GM19324 (cell line): ENCODE data around the gene PPP2R5A.
"Not testable (repeated sequence)": the region's sequence is repeated elsewhere in the genome, so short reads cannot be mapped to it uniquely, and the experiment has no call there.

Experiments
- ATAC-seq: cut with Tn5 transposase; IDR thresholded peaks from one replicate; pipeline ENCODE4 v1.9.1; 2021; ENCODE audit warnings: mild to moderate bottlenecking, moderate library complexity; ENCODE audit not compliant: unreplicated experiment, low FRiP score

Gene PPP2R5A

GRCh38 chr1:212267017-212267416 is 18.2 kb upstream of the PPP2R5A start:
- ATAC-seq, result no peak

DNA sequence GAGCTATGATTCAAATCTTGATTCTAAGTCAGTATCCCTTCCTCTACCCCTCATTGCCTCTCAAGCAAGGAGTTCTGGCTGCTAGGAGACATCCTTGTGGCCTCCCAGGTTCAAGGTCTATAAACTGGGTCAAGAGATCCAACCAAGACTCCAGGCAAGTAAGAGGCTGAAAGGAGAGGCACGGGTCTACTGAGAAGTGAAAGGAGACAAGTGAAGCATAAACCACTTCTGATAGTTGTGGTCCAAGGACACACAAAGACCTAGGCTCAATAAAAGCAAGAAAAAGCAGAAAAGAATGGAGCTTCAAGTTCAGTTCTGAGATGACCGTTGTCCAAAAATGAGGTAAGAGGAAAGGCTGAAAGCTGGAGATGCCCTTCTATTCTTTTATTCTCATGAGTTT is 17.8 kb upstream of the PPP2R5A start:
- no peak for ATAC-seq

DNA sequence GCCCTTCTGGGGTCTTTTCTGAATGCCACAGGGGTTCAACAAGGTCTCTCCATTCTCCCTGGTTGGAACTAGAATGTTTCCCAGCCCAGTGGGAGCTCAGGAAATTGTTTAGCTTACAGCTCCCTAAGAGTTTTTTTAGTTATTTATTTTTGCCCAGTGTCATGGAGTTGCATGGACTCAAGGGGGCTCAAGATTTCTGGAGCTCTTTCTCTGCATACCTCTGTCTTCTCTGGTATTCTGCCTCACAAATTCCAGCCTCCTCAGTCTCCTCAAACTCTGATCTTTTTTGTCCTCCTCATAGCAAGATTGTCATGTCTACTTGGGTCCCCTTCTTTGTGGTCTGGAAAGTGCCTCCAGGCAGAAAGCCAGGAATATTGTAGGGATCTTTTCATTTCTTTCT is 15.9 kb upstream of the PPP2R5A start:
- no peak for ATAC-seq

DNA sequence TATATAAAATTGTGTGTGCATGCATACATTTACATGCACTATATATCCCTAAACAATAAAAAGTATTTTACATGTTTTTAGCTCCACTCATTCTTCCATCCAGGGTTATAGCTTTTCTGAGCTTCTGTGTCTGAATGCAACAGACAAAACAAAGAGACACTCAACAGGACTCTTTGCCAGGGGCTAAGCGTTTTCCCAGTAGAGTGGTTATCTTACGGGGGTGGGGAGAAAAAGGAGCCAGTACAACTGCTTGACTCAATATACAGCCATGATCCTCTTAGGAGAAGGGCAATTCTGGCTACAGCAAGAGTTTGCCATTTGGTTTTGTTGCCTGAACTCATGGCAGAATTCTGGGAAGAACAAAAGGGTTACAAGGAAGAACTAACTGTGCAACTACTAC is 14.6 kb upstream of the PPP2R5A start:
- no peak for ATAC-seq

DNA sequence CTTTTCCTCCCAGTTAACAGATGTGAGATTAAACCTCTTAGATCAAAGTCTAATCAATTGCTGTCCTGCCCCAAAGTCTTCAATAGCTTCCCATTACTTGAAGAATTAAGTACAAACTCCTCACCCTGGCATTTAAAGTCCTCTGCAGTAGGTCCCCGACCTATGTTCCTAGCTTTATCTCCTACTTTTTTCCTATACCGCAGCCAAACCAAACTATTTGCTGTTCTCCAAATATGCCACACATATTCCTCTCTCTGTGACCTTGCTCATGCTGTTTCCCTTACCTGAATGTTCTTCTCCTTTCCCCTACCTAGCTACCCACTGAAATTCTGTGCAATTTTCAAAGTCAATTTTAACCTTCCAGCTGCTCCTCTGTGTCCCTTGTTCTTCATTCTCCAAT is 14.0 kb upstream of the PPP2R5A start:
- ATAC-seq, result no peak

DNA sequence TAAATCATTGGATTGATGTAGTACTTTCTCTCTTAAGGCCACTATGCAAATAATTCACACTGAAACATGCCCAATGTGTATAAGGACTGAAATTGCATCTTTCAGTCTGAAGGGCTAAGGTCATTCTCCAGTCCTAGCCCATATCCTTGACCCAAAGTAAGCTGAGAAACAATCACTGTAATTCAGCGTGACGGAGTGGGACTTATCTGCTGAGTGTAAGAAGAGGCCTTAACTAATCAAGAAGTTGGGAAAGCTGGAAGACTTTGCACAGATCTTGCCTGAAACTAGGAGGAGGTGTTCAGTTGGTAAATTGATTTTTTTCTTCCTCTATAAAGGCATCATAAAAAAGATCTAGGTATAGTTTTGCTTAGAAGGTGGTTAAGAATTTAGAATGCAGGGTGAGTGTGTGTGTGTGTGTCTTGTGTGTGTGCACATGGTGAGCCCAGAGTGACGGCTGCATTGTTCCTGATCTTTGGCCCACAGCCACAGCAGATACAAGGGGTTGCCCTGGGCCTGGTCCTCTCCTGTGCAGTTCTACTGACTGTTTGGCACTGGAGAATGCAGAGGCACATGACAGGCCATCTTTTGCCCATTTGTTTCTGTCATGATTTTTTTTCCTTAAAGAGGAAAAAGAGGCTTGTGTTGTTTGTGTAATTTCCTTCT is 13.3 kb upstream of the PPP2R5A start:
- no peak for ATAC-seq

DNA sequence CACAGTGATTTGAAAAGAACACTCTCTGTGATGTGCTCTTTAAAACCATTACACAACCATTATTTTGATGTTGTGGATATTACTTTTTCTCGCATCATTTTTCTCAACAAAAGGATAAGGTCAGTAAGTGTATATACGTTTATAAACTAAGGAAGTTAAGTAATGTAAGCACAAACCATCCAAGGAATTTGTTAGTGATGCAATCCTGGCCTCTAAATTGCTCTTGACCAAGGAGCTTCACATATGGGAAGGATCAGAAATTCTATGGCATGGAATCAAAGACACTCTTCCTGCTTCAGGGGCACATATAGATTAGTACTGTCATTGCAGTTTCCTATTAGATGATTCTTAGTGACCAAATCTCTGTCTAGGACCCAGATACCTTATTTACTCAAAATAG is 3.6 kb upstream of the PPP2R5A start:
- no peak for ATAC-seq

GRCh38 chr1:212283741-212284140 is 1.5 kb upstream of the PPP2R5A start:
- no peak for ATAC-seq

GRCh38 chr1:212284332-212284743 is 872 bp upstream of the PPP2R5A start:
- ATAC-seq, result no peak

GRCh38 chr1:212285685-212286555 is 710 bp downstream of the PPP2R5A start:
- peak; percentile 12 for ATAC-seq

DNA sequence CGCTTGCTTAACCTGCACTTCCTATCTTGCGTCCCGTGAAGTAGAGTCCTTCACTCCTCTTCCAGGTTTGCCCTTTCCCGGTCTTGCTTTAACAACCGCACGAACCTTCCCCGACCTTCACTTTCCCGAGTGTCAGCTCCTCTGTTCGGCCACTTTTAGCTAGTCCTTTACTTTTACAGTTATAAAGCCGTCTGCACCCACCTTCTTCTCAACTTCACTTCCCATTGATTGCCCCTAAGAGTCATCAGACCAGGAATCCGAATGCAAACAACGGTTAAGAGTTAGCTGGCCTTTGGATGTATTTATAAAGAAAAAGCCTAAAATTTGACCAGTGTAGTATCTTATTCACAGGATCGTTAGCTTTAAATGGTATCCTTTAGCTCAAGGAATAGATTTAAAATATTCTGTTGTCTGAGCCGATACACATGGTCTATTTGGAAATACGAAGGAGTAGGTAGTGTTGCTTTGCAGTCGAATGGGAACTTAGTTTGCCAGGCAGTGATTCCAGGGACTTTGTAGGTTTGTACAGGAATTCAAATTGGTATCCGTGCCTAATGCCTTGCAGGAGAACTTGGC is 1.4 kb downstream of the PPP2R5A start:
- no peak for ATAC-seq

GRCh38 chr1:212287261-212287895 is 2.2 kb downstream of the PPP2R5A start:
- ATAC-seq, result no peak

DNA sequence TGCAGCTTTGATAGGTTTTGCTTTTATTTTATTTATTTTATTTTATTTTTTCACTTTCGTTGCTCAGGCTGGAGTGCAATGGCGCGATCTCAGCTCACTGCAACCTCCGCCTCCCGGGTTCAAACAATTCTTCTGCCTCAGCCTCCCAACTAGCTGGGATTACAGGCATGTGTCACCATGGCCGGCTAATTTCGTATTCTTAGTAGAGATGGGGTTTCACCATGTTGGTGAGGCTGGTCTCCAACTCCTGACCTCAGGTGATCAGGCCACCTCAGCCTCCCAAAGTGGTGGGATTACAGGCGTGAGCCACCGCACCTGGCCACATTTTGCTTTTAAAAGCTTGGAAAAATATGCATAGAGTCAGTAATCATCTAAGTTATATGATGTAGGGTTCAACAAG is 2.8 kb downstream of the PPP2R5A start:
- ATAC-seq, result not testable (repeated sequence)

GRCh38 chr1:212288615-212289014 is 3.4 kb downstream of the PPP2R5A start:
- no peak for ATAC-seq

DNA sequence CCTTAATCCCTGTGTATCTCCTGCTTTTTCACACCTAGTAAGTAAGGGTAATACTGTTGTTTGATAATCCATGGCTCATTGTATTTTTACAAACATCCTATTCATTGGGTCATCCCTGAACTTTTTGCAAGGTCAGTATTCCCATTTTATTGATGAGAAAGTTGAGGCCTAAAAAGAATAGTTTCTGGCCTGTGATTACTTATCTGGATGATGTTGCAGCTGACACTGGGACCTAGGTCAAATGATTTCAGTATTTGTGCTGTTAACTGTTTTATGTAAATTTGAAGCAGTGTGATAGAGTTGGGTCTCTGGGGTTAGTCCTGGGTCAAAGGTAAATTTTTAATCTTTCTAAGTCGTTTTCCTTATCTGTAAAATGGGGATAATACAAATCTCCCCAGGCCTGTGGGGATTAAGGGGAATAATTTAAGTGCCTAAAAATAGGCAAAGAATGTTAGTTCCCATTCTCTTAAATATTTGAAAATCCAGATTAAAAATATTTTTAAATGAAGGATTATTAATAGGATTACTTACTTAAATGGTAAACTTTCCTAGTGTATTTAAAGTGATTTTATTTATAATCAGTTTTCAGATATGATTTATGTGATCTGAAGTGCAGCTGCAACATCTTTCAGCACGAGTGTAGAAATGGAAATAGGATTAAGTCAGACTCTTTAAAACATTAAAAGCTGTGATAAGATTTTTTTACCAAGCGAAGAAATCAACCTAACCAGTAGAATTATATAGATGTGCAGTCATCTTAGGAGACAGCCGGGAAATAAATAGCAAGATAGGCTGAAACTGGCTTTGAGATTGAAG is 4.3 kb downstream of the PPP2R5A start:
- no peak for ATAC-seq

- ATAC-seq, result no peak
Measured at GRCh38 chr1:212290608-212291007, 5.4 kb downstream of the PPP2R5A start.

GRCh38 chr1:212291505-212292134 is 6.4 kb downstream of the PPP2R5A start:
- ATAC-seq, result no peak

DNA sequence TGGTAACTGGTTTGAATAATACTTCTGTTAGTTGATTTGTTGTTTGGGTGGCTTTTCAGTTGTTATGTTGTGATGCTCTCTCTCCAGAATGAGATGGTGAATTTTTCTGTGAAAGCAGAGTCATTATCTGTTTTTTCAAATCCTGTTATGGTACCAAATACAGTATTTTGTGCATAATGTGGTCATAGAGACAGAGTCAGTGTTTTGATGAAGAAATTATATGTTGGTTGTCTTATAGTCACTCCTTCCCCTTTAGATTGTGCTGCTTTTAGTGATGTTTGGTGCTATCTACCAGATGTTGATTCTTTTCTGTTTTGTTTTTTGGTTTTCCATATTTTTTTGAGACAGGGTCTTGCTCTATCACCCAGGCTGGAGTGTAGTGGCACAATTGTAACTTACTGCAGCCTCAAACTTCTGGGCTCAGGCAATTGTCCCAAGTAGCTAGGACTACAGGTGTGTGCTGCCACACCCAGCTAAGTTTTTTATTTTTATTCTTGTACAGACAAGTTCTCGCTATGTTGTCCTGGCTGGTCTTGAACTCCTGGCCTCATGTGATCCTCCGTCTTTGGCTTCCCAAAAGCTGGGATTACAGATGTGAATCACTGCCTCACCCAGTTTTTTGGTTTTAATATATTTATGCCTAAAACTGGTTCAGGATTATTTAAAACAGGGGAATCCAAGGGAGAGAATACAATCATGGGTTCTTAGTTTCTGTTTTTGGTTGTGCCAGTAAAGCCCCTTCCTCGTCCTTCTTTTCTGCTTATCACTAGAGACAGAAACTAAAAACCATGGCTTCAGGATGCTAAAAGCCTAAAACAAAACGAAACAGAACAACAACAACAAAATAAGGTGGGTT is 7.3 kb downstream of the PPP2R5A start:
- no peak for ATAC-seq

DNA sequence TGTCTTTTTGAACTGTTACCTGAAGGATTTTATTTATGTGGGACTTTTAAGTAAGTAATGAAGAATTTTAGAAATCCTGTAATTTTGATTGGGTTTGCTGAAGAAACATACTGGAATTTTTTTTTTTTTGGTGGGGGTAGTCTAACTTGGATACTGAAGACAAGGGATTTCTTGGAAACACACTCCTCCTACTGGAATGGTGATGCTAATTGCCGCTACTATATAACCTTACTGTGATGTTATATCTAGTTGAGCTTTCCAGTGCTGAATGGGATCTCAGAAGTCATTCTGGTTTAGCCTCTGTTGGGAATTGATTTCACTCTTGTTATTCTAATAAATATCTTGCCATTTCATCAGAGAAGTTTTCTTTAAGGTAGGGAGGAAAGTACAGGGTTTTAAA is 8.4 kb downstream of the PPP2R5A start:
- ATAC-seq, result no peak
